Measurements from ENCODE around the gene PPP1R12B.
"Not testable (repeated sequence)": the region's sequence is repeated elsewhere in the genome, so short reads cannot be mapped to it uniquely, and the experiment has no call there.

DNA sequence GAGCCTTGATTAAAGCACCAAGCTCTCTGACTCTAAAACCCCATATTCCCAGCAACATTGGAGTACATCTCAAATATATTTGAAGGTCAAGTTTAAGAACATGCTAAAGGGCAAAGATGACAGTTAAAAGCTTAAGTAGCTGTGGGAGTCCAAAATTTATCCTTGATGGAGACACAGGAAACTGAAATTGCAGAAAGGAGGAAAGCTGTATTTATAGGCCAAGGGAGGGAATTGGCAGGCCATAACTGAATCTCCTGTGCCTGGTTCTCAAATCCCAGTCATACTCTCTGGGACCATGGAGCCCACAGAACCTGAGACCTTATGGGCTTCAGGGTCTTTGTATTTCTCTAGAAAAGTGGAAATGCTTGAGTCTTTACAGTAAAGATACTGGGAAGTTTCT is 193.9 kb downstream of the PPP1R12B start:
- TF ChIP-seq, protein P1, sequence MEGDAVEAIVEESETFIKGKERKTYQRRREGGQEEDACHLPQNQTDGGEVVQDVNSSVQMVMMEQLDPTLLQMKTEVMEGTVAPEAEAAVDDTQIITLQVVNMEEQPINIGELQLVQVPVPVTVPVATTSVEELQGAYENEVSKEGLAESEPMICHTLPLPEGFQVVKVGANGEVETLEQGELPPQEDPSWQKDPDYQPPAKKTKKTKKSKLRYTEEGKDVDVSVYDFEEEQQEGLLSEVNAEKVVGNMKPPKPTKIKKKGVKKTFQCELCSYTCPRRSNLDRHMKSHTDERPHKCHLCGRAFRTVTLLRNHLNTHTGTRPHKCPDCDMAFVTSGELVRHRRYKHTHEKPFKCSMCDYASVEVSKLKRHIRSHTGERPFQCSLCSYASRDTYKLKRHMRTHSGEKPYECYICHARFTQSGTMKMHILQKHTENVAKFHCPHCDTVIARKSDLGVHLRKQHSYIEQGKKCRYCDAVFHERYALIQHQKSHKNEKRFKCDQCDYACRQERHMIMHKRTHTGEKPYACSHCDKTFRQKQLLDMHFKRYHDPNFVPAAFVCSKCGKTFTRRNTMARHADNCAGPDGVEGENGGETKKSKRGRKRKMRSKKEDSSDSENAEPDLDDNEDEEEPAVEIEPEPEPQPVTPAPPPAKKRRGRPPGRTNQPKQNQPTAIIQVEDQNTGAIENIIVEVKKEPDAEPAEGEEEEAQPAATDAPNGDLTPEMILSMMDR (optimal IDR thresholded peaks at IDR 0.05 in 1 of 3, IDR thresholded peaks at IDR 0.05 in 1 of 3, conservative IDR thresholded peaks at IDR 0.05 in 1 of 3; ENCODE audit: extremely low read depth in 1 of 3, insufficient read depth in 2 of 3, low read length in 3 of 3) = not testable (repeated sequence)
- TF ChIP-seq EZH2 (IDR thresholded peaks at IDR 0.05; ENCODE audit: low read length) = not testable (repeated sequence)

Data from keratinocyte (primary cell).